ENCODE results near the gene HERC3. TPM values are rescaled to one million over a fixed set of nuclear protein-coding genes. Genes with fewer than 3 reads are reported as not detected.

The HERC3 gene
- polyA plus RNA-seq, 1 donor from 2014 or later, result 32.6 TPM

- Mint-ChIP-seq H3K27me3 (no peaks in the 10 kb centered on the region), H3K27ac (no peak overlapping the region), H3K36me3 (no peaks in the 10 kb centered on the region), H3K4me1 (peaks cover 0 to 1% (median 0%) of the 10 kb centered on the region in 3 donors), H3K4me3 (no peak overlapping the region), H3K9me3 (no peaks in the 10 kb centered on the region)
Observed at GRCh38 chr4:88747351-88747750, 155.1 kb downstream of the HERC3 start.

- H3K27ac Mint-ChIP-seq, result no peak overlapping the region
- no peak overlapping the region for H3K4me3 Mint-ChIP-seq
- H3K36me3 Mint-ChIP-seq, result no peaks in the 10 kb centered on the region
- H3K9me3 Mint-ChIP-seq, result no peaks in the 10 kb centered on the region
- peaks cover 0 to 1% (median 0%) of the 10 kb centered on the region in 3 donors for H3K4me1 Mint-ChIP-seq
- no peaks in the 10 kb centered on the region for H3K27me3 Mint-ChIP-seq
Observed at GRCh38 chr4:88750369-88750768, 158.1 kb downstream of the HERC3 start.

GRCh38 chr4:88751258-88752075, 159.2 kb downstream of the HERC3 start:
- H3K4me3 Mint-ChIP-seq, result no peak overlapping the region
- peaks cover 0 to 2% (median 1%) of the 10 kb centered on the region in 3 donors for H3K4me1 Mint-ChIP-seq
- no peaks in the 10 kb centered on the region for H3K27me3 Mint-ChIP-seq
- H3K27ac Mint-ChIP-seq, result no peak overlapping the region
- H3K36me3 Mint-ChIP-seq, result no peaks in the 10 kb centered on the region
- H3K9me3 Mint-ChIP-seq, result no peaks in the 10 kb centered on the region

- H3K27me3 Mint-ChIP-seq, result no peaks in the 10 kb centered on the region
- H3K9me3 Mint-ChIP-seq, result no peaks in the 10 kb centered on the region
- H3K4me1 Mint-ChIP-seq, result peaks cover 0 to 2% (median 1%) of the 10 kb centered on the region in 3 donors
- H3K36me3 Mint-ChIP-seq, result no peaks in the 10 kb centered on the region
- H3K27ac Mint-ChIP-seq, result no peak overlapping the region
- H3K4me3 Mint-ChIP-seq, result no peak overlapping the region
Observed at GRCh38 chr4:88752076-88752463, 159.8 kb downstream of the HERC3 start.

GRCh38 chr4:88752754-88753153, 160.5 kb downstream of the HERC3 start:
- H3K27me3 Mint-ChIP-seq, result no peaks in the 10 kb centered on the region
- H3K36me3 Mint-ChIP-seq, result no peaks in the 10 kb centered on the region
- H3K9me3 Mint-ChIP-seq, result no peaks in the 10 kb centered on the region
- peaks cover 0 to 2% (median 1%) of the 10 kb centered on the region in 3 donors for H3K4me1 Mint-ChIP-seq
- H3K4me3 Mint-ChIP-seq, result no peak overlapping the region
- no peak overlapping the region for H3K27ac Mint-ChIP-seq

GRCh38 chr4:88753658-88754571, 161.6 kb downstream of the HERC3 start:
- Mint-ChIP-seq H3K4me3 (no peak overlapping the region), H3K9me3 (no peaks in the 10 kb centered on the region), H3K27ac (no peak overlapping the region), H3K27me3 (no peaks in the 10 kb centered on the region), H3K4me1 (peaks cover 0 to 2% (median 1%) of the 10 kb centered on the region in 3 donors), H3K36me3 (no peaks in the 10 kb centered on the region)

- H3K27ac Mint-ChIP-seq, result no peak overlapping the region
- no peaks in the 10 kb centered on the region for H3K27me3 Mint-ChIP-seq
- no peak overlapping the region for H3K4me3 Mint-ChIP-seq
- no peaks in the 10 kb centered on the region for H3K9me3 Mint-ChIP-seq
- peaks cover 0 to 2% (median 1%) of the 10 kb centered on the region in 3 donors for H3K4me1 Mint-ChIP-seq
- no peaks in the 10 kb centered on the region for H3K36me3 Mint-ChIP-seq
Observed at GRCh38 chr4:88754796-88755195, 162.5 kb downstream of the HERC3 start.

GRCh38 chr4:88755454-88755853, 163.2 kb downstream of the HERC3 start:
- peaks cover 0 to 2% (median 1%) of the 10 kb centered on the region in 3 donors for H3K4me1 Mint-ChIP-seq
- H3K27ac Mint-ChIP-seq, result no peak overlapping the region
- no peaks in the 10 kb centered on the region for H3K9me3 Mint-ChIP-seq
- no peak overlapping the region for H3K4me3 Mint-ChIP-seq
- H3K36me3 Mint-ChIP-seq, result no peaks in the 10 kb centered on the region
- no peaks in the 10 kb centered on the region for H3K27me3 Mint-ChIP-seq

GRCh38 chr4:88756149-88756548, 163.9 kb downstream of the HERC3 start:
- Mint-ChIP-seq H3K4me3 (no peak overlapping the region), H3K4me1 (peaks cover 0 to 2% (median 1%) of the 10 kb centered on the region in 3 donors), H3K27ac (no peak overlapping the region), H3K27me3 (no peaks in the 10 kb centered on the region), H3K36me3 (no peaks in the 10 kb centered on the region), H3K9me3 (no peaks in the 10 kb centered on the region)

- no peak overlapping the region for H3K27ac Mint-ChIP-seq
- H3K27me3 Mint-ChIP-seq, result no peaks in the 10 kb centered on the region
- no peaks in the 10 kb centered on the region for H3K9me3 Mint-ChIP-seq
- H3K36me3 Mint-ChIP-seq, result no peaks in the 10 kb centered on the region
- no peak overlapping the region for H3K4me3 Mint-ChIP-seq
- H3K4me1 Mint-ChIP-seq, result peaks cover 0 to 2% (median 0%) of the 10 kb centered on the region in 3 donors
Observed at GRCh38 chr4:88757067-88757466, 164.8 kb downstream of the HERC3 start.

GRCh38 chr4:88757776-88758175, 165.5 kb downstream of the HERC3 start:
- peaks cover 0 to 2% (median 0%) of the 10 kb centered on the region in 3 donors for H3K4me1 Mint-ChIP-seq
- no peaks in the 10 kb centered on the region for H3K36me3 Mint-ChIP-seq
- no peak overlapping the region for H3K4me3 Mint-ChIP-seq
- no peak overlapping the region for H3K27ac Mint-ChIP-seq
- no peaks in the 10 kb centered on the region for H3K27me3 Mint-ChIP-seq
- H3K9me3 Mint-ChIP-seq, result no peaks in the 10 kb centered on the region

Other genes with a start within 250 kb of the HERC3 start
- gene HERC6, start 213.6 kb upstream of the HERC3 start, polyA plus RNA-seq, result 10.2 TPM
- 14.6 TPM for gene HERC5, start 135.4 kb upstream of the HERC3 start, polyA plus RNA-seq
- 212 TPM for gene PYURF, start 68.7 kb upstream of the HERC3 start, polyA plus RNA-seq
- 1.0 TPM for gene NAP1L5, start 105.3 kb downstream of the HERC3 start, polyA plus RNA-seq